G401.6 (cell line): ENCODE data around the gene SLC2A8.

Source experiments
- FAIRE-seq: peaks from 2 replicates; lab custom pipeline; 2012; peaks lifted over from hg19 to GRCh38; lab: Jason Lieb, UNC

Gene SLC2A8

DNA sequence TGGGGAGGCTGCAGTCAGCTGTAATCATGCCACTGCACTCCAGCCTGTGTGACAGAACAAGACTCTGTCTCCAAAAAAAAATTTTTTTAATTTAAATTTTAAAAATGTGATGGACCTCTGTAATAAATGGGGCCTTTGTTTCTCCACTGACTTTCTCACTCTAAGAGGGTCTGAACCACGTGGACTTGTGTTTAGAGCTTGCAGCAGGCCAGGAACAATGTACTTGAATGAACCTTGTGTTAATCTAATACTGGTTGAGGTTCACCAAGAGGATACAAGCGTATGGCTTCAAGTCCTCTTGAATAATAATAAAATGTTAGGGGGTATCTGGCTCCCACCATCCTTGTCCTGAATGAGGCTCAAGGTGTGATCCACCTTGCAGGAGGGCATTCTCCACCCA lies 14.4 kb upstream of the SLC2A8 start:
- no peak for FAIRE-seq

DNA sequence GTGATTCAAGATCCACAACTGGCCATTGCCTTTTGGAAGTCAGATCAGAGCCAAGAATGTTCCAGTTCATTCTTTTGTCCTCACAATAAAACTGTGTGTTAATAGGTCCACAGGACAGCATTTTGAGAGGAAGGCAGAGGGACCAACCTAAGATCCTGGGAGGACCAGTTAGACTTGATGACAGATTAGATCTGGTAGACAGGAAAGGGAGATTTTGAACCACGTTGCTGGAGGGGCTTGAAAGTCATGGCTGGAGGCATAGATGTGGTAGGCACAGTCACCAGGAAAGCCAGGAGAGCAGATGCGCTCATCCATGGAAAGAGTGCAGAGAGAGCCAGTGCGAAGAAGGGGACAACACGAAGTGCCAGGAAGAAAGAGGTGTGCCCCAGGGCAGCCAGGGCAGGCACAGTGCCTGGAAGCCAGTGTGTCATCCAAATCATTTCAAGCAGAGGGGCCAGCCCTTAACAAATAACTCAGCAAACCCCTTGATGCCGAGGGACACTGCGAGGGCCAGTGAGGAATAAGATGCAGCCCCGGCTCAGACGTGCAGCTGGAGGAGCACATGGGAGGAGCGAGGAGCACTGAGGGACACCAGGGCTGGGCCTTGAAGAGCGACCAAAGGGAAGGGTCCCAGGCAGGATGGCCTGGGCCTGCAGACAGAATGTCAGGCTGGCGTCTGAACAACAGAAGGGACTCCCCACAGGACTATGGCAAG lies 12.8 kb upstream of the SLC2A8 start:
- no peak for FAIRE-seq

DNA sequence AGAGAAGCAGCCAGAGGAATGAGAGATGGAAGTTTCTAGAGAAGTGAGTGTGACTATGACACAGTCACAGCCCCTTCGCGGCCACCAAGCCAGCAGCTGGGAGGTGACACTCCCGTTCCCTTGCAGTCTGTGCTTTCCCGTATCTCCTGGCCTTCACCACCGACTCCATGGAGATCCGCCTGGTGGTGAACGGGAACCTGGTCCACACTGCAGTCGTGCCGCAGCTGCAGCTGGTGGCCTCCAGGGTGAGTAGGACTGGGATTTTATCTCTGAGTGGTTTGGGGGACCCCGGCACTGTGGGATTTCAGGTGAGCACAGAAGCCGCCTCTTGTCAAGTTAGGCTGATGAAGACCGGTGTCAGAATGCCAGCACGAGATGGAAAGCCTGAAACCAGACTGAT lies 12.1 kb upstream of the SLC2A8 start:
- no peak for FAIRE-seq

DNA sequence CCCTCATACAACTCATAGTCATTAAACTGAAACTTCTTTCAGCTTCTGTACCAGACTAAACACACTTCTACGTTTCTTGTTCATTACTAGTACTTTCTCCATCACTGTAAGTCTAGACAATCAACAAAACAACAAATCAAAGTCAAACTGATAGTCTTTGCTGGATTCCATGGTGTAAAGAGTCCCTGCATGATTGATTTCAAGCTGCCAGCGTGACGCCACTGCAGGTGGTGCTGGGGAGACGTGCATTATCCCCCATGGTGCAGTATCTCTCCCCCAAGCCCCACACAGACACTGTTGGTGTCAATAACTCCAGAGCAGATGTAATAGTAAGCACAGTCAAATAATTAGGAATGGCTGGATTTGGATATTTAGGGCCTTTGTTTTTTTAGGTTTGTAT lies 10.7 kb upstream of the SLC2A8 start:
- no peak for FAIRE-seq

DNA sequence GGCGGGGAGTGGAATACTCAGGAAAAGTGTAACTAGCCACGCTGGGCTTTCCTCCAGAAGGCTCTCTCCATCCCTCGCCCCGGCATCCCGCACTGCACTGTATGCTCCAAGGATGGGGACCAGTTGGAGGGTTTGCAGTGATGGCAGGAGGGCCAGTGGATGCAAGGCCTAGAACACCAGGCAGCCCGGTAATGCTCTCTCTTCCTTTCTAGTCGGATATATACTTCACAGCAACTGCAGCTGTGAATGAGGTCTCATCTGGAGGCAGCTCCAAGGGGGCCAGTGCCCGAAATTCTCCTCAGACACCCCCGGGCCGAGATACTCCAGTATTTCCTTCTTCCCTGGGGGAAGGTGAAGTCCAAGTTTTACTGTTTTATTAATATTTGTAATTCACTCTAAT lies 10.0 kb upstream of the SLC2A8 start:
- no peak for FAIRE-seq

DNA sequence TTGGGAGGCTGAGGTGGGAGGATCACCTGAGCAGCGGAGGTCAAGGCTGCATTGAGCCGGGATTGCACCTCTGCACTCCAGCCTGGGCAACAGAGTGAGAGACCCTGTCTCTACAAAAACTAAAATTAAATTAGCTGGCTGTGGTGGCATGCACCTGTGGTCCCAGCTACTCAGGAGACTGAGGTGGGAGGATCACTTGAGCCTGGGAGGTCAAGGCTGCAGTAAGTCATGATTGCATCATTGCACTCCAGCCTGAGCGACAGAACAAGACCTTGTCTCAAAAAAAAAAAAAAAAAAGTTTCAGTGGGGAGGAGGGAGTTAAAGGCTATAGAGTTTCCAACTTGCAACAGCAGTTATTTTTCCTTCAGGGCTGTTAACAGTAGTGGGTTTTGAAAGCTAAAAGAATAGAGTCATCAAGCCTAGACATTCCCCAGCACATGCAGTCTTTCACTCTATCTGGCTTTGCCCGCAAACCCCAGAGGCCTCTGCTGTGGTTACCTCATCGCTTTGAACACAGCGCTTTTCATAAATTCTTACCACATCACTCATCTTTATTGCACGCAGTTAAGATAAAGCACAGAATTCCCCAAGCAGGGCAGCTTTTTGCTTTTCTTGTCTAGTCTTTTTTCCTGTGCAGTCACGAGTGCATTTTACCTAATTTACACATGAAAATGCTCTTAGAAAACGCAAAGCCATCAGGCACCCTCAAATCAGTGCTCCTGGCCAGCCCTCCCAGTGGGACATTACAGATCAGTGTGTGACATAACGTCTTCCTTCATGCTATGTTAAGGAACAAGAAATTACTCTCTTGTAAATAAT lies 8.7 kb upstream of the SLC2A8 start:
- peak; percentile 77 for FAIRE-seq

DNA sequence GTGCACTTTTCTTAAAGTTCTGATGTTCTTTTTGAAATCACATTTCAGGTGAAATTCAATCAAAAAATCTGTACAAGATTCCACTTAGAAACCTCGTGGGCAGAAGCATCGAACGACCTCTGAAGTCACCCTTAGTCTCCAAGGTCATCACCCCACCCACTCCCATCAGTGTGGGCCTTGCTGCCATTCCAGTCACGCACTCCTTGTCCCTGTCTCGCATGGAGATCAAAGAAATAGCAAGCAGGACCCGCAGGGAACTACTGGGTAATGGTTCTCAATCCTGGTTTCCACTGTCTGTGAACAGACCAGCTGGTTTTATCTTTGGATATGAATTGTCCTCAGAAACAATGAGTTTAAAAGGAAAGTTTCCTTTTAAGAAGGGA lies 8.1 kb upstream of the SLC2A8 start:
- FAIRE-seq, result no peak

DNA sequence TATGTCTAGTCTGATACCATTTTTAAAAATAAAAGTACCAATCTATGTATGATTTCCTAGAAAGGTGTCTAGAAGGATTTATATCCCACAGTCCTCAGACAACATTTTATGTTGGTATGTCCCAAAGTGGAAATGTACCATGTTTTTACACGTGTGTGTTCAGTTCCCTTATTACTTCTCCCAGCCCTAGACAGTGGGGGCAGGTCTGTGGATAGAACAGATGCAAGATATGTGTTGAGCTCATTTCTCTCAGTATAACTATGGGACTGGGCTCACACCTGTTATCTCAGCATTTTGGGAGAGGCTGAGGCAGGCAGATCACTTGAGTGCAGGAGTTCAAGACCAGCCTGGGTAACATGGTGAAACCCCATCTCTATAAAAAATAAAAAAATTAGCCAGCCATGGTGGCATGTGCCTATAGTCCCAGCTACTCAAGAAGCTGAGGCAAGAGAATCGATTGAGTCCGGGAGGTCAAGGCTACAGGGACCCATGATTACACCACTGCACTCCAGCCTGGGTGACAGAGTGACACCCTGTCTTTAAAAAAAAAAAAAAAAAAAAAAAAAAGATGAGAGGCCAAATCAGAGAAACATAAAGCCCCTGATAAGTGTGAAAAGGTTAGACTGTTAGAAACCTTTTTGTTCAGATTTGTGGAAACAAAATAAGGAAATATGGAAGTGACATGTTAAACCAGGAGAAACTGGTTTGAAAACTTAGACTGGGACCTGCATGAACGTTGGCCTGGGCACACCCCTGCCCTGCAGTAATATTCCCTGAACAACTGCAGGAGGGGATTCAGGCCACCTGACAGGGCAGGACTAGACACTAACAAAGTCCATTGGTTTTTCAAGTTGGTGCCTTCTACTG lies 7.4 kb upstream of the SLC2A8 start:
- FAIRE-seq, result no peak

DNA sequence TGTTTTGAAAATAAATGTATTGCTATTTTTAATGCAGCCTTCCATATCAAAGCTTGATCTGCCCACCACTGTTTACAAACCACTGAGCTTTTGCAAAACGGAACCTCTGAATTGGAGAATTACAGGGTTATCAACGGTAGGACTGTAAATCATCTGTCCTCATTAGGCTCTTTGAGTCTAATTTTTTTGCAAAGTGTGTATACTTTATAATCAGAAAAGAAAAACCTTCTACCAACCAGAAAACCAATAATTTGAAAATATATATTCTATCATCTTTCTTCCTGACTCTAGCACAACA lies 6.8 kb upstream of the SLC2A8 start:
- no peak for FAIRE-seq

DNA sequence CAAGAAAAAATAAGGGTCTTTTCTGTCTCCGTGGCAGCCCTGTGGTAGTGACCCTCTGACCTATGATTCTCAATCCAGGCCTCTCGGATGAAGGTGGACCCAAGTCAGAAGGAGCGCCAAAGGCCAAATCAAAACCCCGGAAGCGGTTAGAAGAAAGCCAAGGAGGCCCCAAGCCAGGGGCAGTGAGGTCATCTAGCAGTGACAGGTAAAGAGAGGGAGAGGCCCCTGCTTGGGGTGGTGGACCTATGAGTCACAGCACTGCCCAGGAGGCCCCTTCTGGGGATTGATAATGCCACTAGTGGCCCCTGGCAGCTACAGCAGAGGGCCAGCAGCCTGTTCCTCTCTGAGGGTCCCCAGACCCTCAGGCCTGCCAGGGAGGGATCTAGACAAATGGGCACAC lies 6.4 kb upstream of the SLC2A8 start:
- FAIRE-seq, result no peak

DNA sequence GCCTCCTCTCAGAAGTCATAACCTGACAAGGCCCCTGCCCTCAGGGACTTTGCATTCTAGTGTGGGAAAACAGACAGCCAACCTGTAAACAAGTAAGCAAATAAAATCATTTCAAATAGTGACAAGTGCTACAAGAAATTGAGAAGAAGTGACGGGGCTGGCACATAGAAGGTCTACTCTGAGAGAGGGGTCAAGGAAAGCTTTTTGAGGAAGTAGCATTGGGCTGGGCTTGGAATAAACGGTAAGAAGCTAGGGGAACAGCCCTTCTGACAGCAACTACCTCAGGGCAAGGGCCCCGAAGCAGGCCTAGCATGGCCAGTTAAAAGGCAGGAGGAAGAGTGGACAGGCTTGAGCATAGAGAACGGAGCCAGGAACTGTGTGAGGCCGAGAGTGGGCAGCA lies 4.8 kb upstream of the SLC2A8 start:
- FAIRE-seq, result no peak

DNA sequence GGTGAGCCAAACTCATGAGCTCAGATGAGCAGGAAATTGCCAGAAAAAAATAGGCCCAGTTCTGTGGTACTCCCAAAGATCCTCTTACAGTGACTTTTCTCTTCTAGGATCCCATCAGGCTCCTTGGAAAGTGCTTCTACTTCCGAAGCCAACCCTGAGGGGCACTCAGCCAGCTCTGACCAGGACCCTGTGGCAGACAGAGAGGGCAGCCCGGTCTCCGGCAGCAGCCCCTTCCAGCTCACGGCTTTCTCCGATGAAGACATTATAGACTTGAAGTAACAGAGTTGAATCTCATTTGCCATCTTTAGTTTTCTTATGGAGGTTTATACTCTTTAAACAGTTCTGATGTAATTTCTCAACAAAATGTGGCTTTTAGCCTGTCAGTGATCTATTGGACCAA lies 4.0 kb upstream of the SLC2A8 start:
- no peak for FAIRE-seq

DNA sequence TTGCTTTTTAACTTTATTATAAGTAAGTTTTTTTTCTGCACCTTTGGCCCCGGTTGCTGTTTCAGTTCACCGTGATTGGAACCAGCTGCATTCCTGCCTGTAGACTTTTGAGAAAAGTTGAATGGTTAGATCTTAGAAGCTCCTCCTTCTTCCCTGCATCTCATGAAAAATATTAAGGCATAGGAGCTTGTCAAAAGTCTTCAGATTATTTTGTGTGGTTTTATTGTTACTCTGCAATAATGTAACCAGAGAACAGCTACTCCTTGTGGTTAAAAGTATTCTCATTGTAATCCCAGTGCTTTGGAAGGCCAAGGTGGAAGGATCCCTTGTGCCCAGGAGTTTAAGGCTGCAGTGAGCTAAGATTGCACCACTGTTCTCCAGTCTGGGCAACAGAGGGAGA lies 3.3 kb upstream of the SLC2A8 start:
- no peak for FAIRE-seq

DNA sequence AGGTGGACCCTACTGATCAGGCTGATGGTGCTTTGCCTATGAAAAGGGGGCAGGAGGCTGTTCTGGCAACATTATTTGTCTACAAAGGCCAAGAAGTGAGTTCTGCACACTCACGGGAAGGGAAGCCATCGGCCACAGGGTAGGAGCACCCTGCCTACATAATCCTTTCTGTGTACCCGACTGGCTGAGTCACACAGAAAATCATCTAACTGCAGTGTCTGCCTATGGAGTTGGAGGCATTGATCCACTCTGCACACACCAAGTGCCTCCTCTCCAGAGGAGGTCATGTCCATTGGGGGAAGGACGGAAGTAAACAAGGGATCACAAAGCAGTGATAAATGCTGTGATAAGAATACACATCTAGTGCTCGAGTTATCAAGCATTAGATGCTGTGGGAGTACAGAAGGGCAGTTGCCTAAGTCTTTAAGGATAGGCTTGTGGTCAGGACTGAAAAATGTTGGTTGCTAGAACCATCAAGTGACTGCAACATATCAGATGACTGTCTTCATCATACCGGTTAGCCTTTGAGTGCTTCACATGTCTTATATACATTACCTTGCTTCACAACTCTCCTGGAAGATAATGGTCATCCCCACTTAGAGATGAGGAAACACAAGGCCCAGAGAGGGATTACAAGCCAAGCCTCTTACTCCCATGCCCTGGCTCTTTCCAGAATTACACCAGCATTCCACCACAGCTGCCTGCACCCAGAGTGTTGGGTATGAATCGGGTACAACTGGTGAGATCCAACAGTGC lies 1.3 kb upstream of the SLC2A8 start:
- FAIRE-seq, result no peak

DNA sequence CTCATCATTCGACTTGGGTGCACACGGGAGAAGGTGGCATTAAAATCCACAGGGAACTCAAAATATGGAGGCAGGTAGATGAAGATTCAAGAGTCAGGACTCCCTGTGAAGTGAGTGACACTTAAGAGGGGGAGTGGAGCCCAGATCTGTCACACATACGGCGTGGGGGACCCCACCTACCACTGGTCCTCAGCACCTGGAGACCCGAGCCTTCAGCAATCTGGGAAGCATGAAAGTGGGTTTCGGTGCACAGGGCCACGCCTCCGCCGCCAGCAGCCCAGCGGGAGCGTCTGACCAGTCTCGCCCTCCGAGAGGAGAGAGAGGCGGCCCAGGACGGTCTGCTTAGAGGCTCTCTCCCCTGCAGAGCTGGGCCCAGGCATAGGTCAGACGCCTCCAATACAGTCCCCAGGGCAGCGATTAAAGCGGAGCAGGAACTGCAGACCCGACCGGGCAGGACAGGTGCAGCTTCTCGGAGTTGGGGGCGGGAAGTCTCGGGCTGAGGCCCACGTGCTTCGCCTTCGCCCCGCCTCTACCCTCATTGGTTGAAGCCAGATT lies 639 bp upstream of the SLC2A8 start:
- no peak for FAIRE-seq

DNA sequence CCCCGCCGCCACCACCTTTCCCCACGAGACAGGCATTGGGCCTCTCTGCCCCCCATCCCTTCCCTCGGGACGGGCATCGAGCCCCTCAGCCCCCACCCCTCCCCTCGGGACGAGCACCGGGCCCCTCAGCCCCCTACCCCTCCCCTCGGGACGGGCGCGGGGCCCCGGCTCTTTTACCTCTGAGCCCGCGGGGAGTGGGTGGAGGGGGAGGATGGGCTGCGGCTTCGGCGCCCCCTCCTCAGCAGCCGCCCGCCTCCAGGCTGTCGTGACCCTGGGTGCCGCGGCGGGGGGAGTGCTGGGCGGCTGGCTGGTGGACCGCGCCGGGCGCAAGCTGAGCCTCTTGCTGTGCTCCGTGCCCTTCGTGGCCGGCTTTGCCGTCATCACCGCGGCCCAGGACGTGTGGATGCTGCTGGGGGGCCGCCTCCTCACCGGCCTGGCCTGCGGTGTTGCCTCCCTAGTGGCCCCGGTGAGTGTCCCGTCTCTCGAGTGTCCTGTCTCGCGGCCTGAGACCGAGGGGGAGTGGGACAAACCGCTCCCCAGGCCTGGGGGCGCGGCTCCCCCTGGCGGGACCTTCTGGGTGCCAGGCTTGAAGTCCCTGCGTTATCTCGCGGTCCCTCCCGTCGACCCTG lies 791 bp downstream of the SLC2A8 start:
- FAIRE-seq, result no peak

DNA sequence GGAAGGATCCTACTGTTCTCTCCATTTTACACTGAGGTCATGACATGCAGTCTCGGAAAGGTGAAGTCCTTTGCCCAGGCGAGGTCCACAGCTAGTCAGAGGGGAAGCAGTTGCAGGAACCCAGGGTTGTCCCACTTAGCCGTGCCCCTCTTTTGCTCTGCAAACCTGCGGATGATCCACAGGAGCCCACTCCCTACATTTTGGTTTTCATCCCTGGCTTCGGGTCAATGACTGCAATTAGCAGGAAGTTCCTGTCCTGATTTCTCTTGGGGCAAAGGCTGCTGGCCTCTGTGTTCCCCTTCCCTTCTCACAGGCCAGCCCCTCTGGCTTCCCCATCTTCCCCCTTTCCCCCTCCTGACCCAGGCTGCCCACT lies 1.3 kb downstream of the SLC2A8 start:
- FAIRE-seq, result no peak

DNA sequence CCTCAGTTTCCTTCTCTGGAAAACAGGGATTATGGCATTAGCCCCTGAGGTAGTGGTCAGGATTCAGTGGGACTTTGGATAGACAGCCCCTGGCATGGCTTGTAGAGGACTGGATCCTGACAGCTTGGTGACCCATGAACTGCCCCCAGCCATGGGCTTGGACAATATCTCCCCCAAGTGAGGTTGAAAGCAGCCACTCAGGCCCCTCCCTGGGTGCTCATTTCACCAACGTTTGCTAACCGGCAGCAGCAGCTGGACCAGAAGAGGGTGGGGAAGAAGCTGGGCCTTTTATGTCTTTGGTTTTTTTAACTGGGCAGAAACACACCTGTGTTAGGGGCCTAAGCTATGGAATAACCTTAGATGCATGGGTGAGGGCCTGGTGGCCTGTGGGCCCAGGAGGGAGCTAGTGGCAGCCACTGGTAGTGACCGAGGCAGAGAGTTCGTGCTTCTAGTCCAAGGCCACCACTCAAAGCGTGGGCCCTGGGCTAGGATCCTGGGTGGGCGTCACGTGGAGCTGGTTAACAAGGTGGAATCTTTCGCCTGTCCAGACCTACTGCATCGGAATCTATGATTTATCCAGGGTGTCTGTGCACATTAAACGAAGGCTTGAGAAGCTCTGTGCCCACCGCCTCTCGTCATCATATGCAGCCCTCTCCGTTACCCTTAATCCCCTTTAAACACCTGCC lies 1.9 kb downstream of the SLC2A8 start:
- FAIRE-seq, result no peak

DNA sequence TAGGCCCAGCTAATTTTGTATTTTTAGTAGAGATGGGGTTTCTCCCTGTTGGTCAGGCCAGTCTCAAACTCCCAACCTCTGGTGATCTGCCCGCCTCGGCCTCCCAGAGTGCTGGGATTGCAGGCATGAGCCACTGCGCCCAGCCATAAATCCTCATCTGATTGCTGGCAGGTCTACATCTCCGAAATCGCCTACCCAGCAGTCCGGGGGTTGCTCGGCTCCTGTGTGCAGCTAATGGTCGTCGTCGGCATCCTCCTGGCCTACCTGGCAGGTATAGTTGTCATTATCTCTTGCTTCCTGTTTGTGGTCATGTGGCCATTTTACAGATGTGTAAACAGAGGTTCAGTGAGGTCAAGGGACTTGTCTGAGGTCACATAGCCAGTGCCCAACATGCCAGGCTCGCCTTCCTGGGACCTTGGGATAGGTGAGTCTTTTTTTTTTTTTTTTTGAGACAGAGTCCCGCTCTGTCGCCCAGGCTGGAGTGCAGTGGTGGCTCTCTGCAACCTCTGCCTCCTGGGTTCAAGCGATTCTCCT lies 2.8 kb downstream of the SLC2A8 start:
- FAIRE-seq, result no peak

DNA sequence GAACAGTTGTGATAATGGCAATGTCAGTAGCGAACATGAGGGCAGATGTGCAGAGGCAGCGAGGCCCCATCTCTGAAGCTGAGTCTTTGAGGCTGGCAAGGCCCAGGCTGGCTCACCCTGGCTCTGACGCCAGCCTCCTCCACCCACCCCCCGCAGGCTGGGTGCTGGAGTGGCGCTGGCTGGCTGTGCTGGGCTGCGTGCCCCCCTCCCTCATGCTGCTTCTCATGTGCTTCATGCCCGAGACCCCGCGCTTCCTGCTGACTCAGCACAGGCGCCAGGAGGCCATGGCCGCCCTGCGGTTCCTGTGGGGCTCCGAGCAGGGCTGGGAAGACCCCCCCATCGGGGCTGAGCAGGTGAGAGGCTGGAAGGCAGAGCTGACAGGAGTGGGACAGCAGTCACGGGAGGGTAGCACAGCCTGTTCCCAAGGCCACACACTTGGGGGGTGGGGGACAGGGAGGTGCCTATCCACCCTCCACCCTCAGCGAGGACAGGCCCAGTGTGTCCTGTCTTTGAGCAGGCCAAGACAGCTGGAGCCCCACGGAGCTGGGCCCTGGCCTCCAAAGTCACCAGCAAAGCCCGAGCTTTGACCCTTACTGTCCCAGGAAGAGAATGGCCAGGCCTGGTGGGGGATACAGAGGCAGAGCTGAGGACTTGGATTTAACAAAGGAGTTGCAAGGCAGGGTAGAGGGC lies 5.6 kb downstream of the SLC2A8 start:
- FAIRE-seq, result no peak
